ENCODE measurements around the gene MCM8.

GRCh38 chr20:6007529-6008103 lies 57.2 kb downstream of the MCM8 start:
- TF ChIP-seq CTCF (optimal IDR thresholded peaks at IDR 0.05 in 1 of 3, IDR thresholded peaks at IDR 0.05 in 1 of 3, conservative IDR thresholded peaks at IDR 0.05 in 1 of 3; ENCODE audit: extremely low read depth in 1 of 3, insufficient read depth in 2 of 3, low read length in 3 of 3), result no peak
- TF ChIP-seq EZH2 (IDR thresholded peaks at IDR 0.05; ENCODE audit: low read length), result no peak
